Left kidney (tissue), 2 donors: Measurements from ENCODE around the gene LAMB3. TPM values are rescaled to one million over a fixed set of nuclear protein-coding genes. Genes with fewer than 3 reads are reported as not detected.
A peak's percentile ranks its signal among the peaks of the same experiment; 100 is the strongest.

Experiments
- DNase-seq: peaks from one replicate; pipeline ENCODE4 v3.0.0-alpha.2; 2013
- polyA plus RNA-seq: library from polyadenylated mRNA; unstranded; fragments of 120-200 nt; gene quantifications from one replicate; pipeline ENCODE4 v1.2.1, GENCODE V29; 2013; ENCODE audit not compliant: insufficient read length

LAMB3 gene
- polyA plus RNA-seq, 1 donor = 0.58 TPM

DNA sequence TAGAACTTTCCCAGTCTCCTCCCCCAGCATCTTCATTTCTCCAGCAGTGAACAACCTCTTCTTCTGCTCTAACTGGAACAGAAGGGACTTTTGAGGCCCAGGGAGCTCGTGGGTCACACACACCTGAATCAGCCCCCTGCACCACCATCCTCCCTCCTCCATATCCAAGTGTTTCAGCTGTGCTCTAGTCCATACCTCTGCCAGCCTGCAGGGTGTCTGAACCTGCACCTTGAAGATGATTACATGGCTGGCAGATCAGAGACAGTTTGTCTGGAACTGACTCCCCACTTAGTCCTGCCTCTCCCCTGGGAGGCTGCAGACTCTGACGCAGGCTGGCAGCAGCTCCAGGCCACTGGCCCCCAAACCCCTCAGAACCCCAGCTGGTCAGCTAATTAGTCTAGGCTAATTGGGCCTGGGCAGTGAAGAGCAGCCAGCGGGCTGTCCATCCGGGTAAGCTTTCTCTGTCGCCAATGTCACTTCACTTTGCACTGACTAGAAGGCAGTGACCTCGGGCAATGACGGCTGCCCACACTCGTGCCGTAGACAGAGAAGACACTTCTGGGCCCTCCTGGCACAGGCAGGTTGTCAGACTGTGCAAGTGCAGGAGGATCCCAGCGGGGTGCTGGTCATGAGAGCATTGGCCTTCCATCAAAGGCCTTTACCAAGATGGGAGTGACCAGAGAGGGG is 56.5 kb downstream of the LAMB3 start:
- no peak for DNase-seq

DNA sequence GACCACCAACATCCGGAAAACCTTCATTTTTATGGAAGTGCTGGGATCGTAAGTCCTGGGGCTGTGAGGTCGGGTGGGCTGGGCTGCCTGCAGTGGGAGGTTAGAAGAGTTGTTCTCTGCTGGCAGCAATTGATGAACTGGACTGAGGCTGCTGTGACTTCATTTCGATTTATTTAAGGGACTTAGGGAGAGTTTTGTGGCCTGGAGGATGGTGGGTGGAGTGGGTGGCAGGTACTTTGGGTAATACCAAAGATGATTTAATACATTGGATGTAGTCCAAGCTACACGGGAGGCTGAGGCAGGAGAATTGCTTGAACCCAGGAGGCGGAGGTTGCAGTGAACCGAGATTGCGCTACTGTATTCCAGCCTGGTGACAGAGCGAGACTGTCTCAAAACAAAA is 57.2 kb downstream of the LAMB3 start:
- DNase-seq = no peak

DNA sequence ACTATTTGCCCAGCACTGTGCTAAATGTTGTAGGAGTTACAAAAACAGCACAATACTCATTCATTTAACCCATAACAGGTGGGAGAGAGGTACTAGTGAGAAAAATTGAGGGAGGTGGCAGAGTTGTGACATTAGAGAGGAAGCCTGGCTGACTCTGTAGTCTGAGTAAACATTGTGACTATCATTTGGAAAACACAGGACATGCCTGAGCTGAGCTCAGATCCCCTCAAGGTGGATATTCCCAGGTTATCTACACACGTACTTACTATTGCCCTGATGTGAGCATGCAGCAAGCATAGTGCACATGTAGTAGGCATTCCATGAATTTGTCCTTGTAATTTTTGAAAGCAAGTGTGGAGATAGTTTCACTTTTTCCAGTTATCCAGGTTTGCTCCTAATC is 57.8 kb downstream of the LAMB3 start:
- no peak for DNase-seq

GRCh38 chr1:209593747-209594146 is 58.5 kb downstream of the LAMB3 start:
- no peak for DNase-seq

DNA sequence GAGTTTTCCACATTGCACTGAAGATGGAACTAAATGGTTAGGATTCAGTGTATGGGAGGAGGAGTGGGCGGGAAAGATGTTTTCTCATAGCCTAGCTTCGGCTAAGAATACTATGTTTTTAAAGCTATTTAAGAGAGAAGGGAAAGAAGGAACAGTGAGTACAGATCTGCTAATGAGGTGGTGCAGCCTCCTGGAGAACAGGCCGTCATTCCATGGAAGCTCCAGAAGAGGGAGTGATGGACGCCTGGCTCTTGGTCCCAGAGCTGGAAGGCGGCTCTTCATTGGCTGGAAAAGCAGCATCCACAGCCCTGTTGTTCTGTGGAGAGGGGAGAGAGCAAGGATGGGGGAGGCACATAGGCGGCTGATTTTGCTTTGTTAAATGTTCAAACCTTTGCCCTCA is 61.8 kb downstream of the LAMB3 start:
- DNase-seq = no peak

- DNase-seq = no peak
Measured at GRCh38 chr1:209589863-209590262, 62.4 kb downstream of the LAMB3 start.

GRCh38 chr1:209589440-209589839 is 62.8 kb downstream of the LAMB3 start:
- no peak for DNase-seq

DNA sequence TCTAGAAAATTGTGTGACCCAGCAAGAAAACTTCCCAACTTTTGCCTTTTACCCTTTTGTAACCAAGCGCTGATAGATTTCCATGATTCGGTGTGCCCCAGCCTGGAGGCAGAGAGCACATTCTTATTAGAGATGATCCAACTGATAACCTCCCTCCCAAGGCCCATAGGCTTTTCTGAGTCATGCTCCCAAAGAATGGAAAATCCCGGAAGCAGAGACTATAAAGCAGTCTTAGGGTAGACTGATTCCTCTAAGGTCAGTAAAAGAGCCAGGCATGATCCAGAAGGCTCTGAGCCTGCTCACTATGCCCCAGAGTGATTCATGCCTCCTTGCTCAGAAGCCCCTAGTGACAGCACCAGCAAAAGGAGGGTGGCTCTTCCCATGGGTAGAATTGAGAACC is 64.4 kb downstream of the LAMB3 start:
- no peak for DNase-seq

GRCh38 chr1:209586221-209586740 is 65.9 kb downstream of the LAMB3 start:
- no peak for DNase-seq

- peak; percentile 61 for DNase-seq
Measured at GRCh38 chr1:209585672-209586071, 66.6 kb downstream of the LAMB3 start.

DNA sequence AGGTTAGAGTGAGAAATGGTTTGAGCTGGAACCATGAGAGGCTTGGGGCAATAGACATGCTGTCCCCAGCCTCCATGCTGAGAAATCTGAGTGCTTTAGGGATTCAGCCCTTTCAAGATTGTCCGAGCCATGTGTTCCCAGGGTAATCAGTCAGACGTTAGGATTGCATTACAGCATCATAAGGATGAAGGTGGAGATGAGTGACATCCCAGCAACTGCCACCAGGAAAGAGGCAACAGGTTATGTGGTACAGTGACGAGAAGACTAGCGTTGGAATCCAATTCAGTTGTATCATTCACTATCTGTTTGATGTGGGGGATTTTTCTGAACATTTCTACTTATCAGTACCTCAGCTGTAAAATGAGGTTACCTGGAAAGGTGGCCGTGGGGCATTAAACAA is 67.0 kb downstream of the LAMB3 start:
- DNase-seq = no peak

- DNase-seq = no peak
Measured at GRCh38 chr1:209584231-209584672, 68.0 kb downstream of the LAMB3 start.

- DNase-seq = peak; percentile 84
Measured at GRCh38 chr1:209583408-209583807, 68.8 kb downstream of the LAMB3 start, which contains the start of gene CAMK1G. Gene CAMK1G, plus strand, starts transcription at chr1:209583714. Its CDS starts 11,270 bp downstream, at chr1:209594984.

- DNase-seq = no peak
Measured at GRCh38 chr1:209580577-209580976, 71.6 kb downstream of the LAMB3 start.

DNA sequence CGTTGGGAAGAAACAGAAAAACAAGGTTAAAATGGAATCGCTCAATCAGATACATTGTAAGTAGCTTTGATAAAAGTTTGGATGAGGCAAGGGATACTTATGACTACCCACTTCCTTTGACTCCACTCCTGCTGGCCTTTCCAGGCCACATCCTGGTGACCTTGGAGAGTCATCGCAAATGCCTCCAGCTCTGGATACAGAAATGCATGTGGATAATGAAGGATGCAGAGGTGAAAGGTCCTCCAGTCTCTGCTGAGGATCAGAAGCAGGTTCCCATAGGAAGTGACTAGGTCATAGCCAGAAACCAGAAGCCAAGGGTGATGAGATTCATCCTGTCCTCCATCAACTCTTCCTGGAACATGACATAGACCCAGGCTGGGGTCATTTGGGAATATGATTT is 74.9 kb downstream of the LAMB3 start:
- DNase-seq = no peak

DNA sequence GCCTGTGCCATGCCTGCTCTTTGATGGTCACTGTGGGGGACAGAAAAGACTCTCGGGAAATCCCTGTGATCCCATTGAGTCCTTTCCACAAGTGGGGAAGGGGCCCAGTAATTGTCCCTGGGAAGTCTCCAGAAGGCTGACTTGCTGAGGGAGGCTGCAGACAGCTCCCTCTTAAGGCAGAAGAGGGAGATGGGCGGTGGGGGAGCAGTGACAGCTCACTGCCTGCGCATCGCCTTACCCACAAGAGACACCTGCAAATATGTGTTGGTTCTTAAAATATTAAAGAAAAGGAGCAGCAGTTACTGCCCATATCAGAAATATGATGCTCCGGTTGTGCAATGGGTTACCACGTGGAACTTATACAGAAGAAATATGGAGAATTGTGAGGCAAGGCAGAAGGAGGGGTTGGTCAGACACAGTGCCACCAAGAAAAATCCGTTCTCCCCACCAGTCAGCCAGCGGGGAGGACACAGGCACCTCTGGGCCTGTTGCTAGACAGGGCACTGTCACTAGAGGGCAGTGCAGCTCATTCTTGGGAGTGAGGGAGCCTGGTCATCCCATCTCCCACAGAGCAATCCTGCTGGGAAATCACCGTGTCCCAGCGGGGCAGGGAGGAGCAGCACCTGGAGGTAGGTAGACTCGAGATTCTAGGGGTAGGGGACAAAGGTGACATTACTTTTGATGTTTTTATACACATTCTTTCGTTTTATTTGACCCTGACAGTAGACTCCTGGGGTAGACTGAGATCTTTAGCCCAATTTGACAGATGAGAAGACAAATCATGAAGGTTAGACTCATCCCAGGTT is 75.6 kb downstream of the LAMB3 start:
- peak; percentile 77 for DNase-seq

- DNase-seq = no peak
Measured at GRCh38 chr1:209570743-209571142, 81.5 kb downstream of the LAMB3 start.

DNA sequence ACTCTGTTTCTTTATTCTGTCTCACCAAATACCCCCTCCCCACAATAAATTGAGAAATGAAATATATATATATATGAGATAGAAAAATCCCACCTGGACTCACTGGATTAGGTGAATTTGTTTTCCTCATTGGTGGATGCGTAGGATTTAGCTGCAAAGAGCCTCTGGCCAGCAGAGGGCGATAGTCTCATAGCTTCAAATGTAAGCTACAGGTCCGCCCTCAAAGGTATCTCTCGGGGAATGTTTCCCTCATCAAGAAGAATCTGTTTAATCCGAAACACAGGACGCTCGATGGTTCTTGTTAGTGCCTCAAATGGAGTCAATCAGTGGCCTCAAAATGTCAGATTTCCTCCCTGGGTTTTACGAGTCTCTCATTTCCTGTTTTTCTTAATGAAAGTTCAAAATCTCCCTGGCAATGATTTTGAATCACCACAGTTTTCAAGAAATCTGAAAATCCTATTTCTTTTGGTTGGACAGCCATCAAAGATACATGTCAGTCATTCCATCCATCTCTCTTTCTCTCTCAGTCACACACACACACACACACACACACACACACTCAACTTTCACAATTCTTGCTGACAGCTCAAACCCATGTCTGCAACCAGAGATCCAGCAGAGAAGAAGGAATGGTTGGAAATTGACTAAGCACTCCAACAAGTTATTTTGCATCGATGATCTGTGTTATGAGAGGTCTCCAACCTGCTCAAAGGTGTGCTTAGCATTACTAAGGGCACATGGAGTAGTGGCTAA is 82.6 kb downstream of the LAMB3 start:
- peak; percentile 81 for DNase-seq

GRCh38 chr1:209567698-209568175 is 84.5 kb downstream of the LAMB3 start:
- DNase-seq = no peak

DNA sequence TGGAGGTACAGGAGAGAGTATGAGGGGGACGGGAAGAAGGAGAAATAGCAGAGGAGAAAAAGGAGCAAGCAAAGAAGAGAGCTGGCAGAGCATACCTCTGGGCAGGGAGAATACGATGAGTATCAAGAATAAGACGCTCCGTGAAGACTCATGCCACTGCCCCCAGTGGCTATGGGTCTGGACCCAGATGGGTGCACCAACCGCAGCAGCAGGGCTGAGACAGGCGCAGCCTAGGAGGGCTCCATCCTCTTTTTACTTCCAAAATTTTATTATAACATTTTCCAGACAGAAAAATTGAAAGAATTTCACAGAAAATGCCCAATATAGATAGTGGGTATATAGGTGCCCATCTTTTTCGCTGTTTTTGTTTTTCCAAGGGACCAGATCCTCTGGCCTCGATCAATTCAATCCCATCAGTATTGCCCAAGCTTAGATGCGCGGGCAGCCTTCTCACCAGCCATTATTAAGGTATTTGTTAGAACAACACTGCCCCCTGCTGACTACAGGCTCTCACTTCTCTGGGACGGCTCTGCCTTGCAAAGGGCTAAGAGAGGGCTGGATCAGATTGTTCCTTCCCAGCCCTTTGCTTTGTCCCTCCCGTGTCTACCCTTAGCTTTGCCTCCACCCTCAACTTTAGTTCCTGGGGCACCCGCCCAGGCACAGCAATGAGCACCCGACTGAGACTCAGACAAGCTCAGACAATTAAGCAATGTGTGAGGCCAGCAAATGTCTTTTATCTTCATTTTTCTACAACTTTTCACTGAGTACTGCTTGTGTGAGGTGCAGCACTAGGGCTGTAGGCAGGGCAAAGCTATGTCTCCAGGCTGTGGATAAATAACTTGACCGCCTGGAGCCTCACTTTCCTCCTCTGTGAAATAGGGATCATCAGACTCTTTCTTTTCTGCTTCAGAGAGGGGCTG is 86.2 kb downstream of the LAMB3 start:
- peak; percentile 86 for DNase-seq
